Keratinocyte (primary cell): ENCODE results near the gene CXorf49B. TPM values are rescaled to one million over a fixed set of nuclear protein-coding genes. Genes with fewer than 3 reads are reported as not detected.

Experiments
- DNase-seq: peaks from one replicate; pipeline ENCODE4 v3.0.0-alpha.2; 2011; ENCODE audit warnings: low read depth, missing footprints, low spot score
- FAIRE-seq: peaks from 2 replicates; lab custom pipeline; 2011; peaks lifted over from hg19 to GRCh38; lab: Jason Lieb, UNC
- H2AFZ ChIP-seq: 2 replicates; pipeline ENCODE4 v1.6.0; 2012; ENCODE audit warnings: low read length, control low read depth, inconsistent platforms; ENCODE audit not compliant: control insufficient read depth
- H3K27ac ChIP-seq: 2 replicates; pipeline ENCODE4 v1.5.1; 2011; ENCODE audit warnings: low read length; ENCODE audit not compliant: control insufficient read depth, insufficient read depth
- H3K27me3 ChIP-seq: 3 replicates; pipeline ENCODE4 v1.6.0; 2011; ENCODE audit warnings: low read length; ENCODE audit not compliant: control insufficient read depth, insufficient read depth; ENCODE audit errors: extremely low read depth
- H3K36me3 ChIP-seq, 2 experiments: 2 replicates in 1 of 2; 3 replicates in 1 of 2; pipeline ENCODE4 v1.5.1; 2011; ENCODE audit warnings: low read length in 2 of 2, mild to moderate bottlenecking in 1 of 2; ENCODE audit not compliant: control insufficient read depth in 2 of 2, insufficient read depth in 2 of 2; ENCODE audit errors: extremely low read depth in 1 of 2
- H3K4me1 ChIP-seq: 3 replicates; pipeline ENCODE4 v1.5.1; 2011; ENCODE audit warnings: low read length; ENCODE audit not compliant: control insufficient read depth, insufficient read depth; ENCODE audit errors: extremely low read depth
- H3K4me2 ChIP-seq: 3 replicates; pipeline ENCODE4 v1.6.0; 2011; ENCODE audit warnings: low read depth, low read length; ENCODE audit not compliant: control insufficient read depth, insufficient read depth; ENCODE audit errors: extremely low read depth
- H3K4me3 ChIP-seq, 3 experiments: fragments of 200-600 bp in 1 of 3; sonication (generic) in 1 of 3; 2 replicates in 2 of 3; 3 replicates in 1 of 3; pipeline ENCODE4 v1.5.1; 2011 to 2016; ENCODE audit warnings: low read length in 3 of 3, mild to moderate bottlenecking in 3 of 3, control low read depth in 2 of 3, inconsistent platforms in 1 of 3, low read depth in 1 of 3, mixed read lengths in 1 of 3, mixed run types in 1 of 3, moderate library complexity in 1 of 3; ENCODE audit not compliant: control insufficient read depth in 2 of 3, insufficient read depth in 2 of 3; ENCODE audit errors: extremely low read depth in 1 of 3
- H3K79me2 ChIP-seq: 2 replicates; pipeline ENCODE4 v1.6.0; 2012; ENCODE audit warnings: low read length; ENCODE audit not compliant: control insufficient read depth, insufficient read depth
- H3K9ac ChIP-seq: 3 replicates; pipeline ENCODE4 v1.6.0; 2011; ENCODE audit warnings: low read length; ENCODE audit not compliant: control insufficient read depth, insufficient read depth; ENCODE audit errors: extremely low read depth
- H3K9me1 ChIP-seq: 3 replicates; pipeline ENCODE4 v1.6.0; 2011; ENCODE audit warnings: low read length; ENCODE audit not compliant: control insufficient read depth, insufficient read depth; ENCODE audit errors: extremely low read depth
- H3K9me3 ChIP-seq: 2 replicates; pipeline ENCODE4 v1.5.1; 2012; ENCODE audit warnings: low read depth, low read length; ENCODE audit not compliant: control insufficient read depth
- H4K20me1 ChIP-seq: 3 replicates; pipeline ENCODE4 v1.6.0; 2011; ENCODE audit warnings: low read length; ENCODE audit not compliant: control insufficient read depth, insufficient read depth; ENCODE audit errors: extremely low read depth
- EZH2 ChIP-seq: IDR thresholded peaks from one replicate; pipeline ENCODE4 v1.6.1; 2012; ENCODE audit warnings: inconsistent platforms, mild to moderate bottlenecking, low read length, moderate library complexity
- dilution Hi-C: fragments of 300-500 bp; cut with MboI; formaldehyde crosslinking; loops from one replicate; pipeline ENCODE4 v1.7.0; 2020; ENCODE audit warnings: low sequenced_read_pairs; ENCODE audit not compliant: extremely low pct_ligation_motif_present
- polyA plus RNA-seq, 5 experiments: library from polyadenylated mRNA; depleted of rRNA in 3 of 5; stranded (reverse) in 3 of 5; stranded (forward) in 1 of 5; unstranded in 1 of 5; fragments of >200 nt; gene quantifications; 1 replicate in 1 of 5; 2 replicates in 3 of 5; 3 replicates in 1 of 5; pipeline versions ENCODE4 v1.2.1 to v1.2.3, GENCODE V29; 2011 to 2012; ENCODE audit warnings: missing spikeins in 2 of 5, low read depth in 1 of 5, low replicate concordance in 1 of 5
- TF ChIP-seq, protein P1 (sequence below), 3 experiments: IDR thresholded peaks in 1 of 3; conservative IDR thresholded peaks in 1 of 3; optimal IDR thresholded peaks in 1 of 3; 2 replicates in 2 of 3; 3 replicates in 1 of 3; pipeline versions ENCODE3 to v1.5.1; 2011; ENCODE audit warnings: low read length in 3 of 3, mild to moderate bottlenecking in 3 of 3, moderate library complexity in 2 of 3, control low read depth in 1 of 3, inconsistent platforms in 1 of 3; ENCODE audit not compliant: insufficient read depth in 2 of 3; ENCODE audit errors: extremely low read depth in 1 of 3

The CXorf49B gene
- polyA plus RNA-seq, 1 donor (not counting 4 experiments of a cell fraction or from before 2014, with no cell fraction given): not detected

DNA sequence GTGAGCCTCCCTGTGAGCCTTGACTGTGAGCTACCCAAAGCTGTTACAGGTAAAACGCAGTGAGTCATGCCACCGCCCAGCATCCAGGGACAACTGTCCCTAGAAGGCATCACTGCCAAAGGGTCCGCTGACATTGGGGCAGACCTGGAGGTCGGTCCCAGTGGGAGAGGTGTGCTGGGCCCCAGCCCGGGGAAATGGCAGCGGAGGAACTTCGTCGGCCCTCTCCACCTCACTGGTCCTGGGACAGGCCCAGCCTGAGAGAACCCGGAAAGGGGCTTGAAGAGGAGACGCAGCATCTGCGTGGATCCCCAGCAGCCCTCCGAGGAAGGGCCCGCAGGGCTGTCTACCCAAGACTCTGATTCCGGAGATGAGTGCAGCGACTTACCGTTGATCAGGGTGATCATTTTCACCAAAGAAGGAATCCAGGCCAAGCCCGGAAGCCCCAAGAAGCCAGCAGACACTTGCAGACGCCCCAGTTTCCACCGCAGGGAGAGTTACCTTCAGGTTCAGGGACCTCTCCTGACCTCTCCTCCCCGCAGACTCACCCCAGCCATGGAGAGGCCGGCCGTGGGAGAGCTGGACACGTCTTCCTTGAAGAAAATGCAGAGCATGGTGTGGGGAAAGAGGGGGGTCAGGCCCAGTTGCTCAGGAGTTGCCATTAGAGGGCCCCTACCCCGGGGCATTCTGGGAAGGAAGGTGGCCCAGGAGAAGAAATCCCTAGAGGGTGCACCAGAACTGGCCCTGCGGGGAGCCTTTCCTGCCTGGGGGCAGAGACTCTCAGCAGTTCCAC, 51.2 kb downstream of the CXorf49B start:
- Histone ChIP-seq H3K4me3 (no peak overlapping the region), H3K27me3 (no peaks in the 10 kb centered on the region), H3K4me1 (no peaks in the 10 kb centered on the region), H3K27ac (no peak overlapping the region), H4K20me1 (no peaks in the 10 kb centered on the region), H2AFZ (no peak overlapping the region), H3K36me3 (no peaks in the 10 kb centered on the region), H3K9me1 (no peaks in the 10 kb centered on the region), H3K9ac (no peak overlapping the region), H3K4me2 (no peak overlapping the region), H3K79me2 (no peaks in the 10 kb centered on the region), H3K9me3 (no peaks in the 10 kb centered on the region)
- DNase-seq (no peak), FAIRE-seq (no peak)
- TF ChIP-seq, protein P1, sequence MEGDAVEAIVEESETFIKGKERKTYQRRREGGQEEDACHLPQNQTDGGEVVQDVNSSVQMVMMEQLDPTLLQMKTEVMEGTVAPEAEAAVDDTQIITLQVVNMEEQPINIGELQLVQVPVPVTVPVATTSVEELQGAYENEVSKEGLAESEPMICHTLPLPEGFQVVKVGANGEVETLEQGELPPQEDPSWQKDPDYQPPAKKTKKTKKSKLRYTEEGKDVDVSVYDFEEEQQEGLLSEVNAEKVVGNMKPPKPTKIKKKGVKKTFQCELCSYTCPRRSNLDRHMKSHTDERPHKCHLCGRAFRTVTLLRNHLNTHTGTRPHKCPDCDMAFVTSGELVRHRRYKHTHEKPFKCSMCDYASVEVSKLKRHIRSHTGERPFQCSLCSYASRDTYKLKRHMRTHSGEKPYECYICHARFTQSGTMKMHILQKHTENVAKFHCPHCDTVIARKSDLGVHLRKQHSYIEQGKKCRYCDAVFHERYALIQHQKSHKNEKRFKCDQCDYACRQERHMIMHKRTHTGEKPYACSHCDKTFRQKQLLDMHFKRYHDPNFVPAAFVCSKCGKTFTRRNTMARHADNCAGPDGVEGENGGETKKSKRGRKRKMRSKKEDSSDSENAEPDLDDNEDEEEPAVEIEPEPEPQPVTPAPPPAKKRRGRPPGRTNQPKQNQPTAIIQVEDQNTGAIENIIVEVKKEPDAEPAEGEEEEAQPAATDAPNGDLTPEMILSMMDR (optimal IDR thresholded peaks at IDR 0.05 in 1 of 3, IDR thresholded peaks at IDR 0.05 in 1 of 3, conservative IDR thresholded peaks at IDR 0.05 in 1 of 3; ENCODE audit: extremely low read depth in 1 of 3, insufficient read depth in 2 of 3, low read length in 3 of 3): no peak
- dilution Hi-C loops: no loop called here

- H3K36me3 ChIP-seq: no peaks in the 10 kb centered on the region
- no peaks in the 10 kb centered on the region for H3K27me3 ChIP-seq
- no peaks in the 10 kb centered on the region for H3K79me2 ChIP-seq
- H3K4me3 ChIP-seq: no peak overlapping the region
- H3K27ac ChIP-seq: no peak overlapping the region
- FAIRE-seq: no peak
- H3K9me3 ChIP-seq: no peaks in the 10 kb centered on the region
- DNase-seq: no peak
- H4K20me1 ChIP-seq: no peaks in the 10 kb centered on the region
- no peaks in the 10 kb centered on the region for H3K4me1 ChIP-seq
- H3K4me2 ChIP-seq: no peak overlapping the region
- no peaks in the 10 kb centered on the region for H3K9me1 ChIP-seq
- no peak overlapping the region for H2AFZ ChIP-seq
- dilution Hi-C loops: no loop called here
- H3K9ac ChIP-seq: no peak overlapping the region
- no peak for TF ChIP-seq EZH2
- TF ChIP-seq, protein P1 (optimal IDR thresholded peaks at IDR 0.05 in 1 of 3, IDR thresholded peaks at IDR 0.05 in 1 of 3, conservative IDR thresholded peaks at IDR 0.05 in 1 of 3; ENCODE audit: extremely low read depth in 1 of 3, insufficient read depth in 2 of 3, low read length in 3 of 3): no peak
These were observed 52.2 kb downstream of the CXorf49B start for GRCh38 chrX:71815121-71815905.
